HG02973 (cell line): Measurements from ENCODE around the gene GP1BA.

ENCODE experiments used
- ATAC-seq: cut with Tn5 transposase; IDR thresholded peaks from one replicate; pipeline ENCODE4 v1.9.1; 2021; ENCODE audit warnings: moderate library complexity; ENCODE audit not compliant: unreplicated experiment

GP1BA gene

DNA sequence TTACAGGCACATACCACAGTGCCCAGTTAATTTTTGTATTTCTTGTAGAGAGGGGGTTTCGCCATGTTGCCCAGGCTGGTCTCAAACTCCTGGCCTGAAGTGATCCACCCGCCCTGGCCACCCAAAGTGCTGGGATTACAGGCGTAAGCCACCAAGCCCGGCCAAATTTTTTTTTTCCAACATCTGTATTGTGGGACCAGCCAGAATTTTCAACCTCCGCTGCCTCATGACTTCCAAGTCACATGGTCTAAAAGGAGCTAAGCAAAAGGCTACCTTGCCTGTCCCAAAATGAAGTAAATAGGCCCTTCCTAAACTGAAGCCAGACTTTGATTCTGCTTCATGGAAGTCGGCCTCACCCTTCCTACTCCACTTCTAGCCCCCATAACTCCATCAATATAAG, 39.7 kb downstream of the GP1BA start:
- no peak for ATAC-seq

DNA sequence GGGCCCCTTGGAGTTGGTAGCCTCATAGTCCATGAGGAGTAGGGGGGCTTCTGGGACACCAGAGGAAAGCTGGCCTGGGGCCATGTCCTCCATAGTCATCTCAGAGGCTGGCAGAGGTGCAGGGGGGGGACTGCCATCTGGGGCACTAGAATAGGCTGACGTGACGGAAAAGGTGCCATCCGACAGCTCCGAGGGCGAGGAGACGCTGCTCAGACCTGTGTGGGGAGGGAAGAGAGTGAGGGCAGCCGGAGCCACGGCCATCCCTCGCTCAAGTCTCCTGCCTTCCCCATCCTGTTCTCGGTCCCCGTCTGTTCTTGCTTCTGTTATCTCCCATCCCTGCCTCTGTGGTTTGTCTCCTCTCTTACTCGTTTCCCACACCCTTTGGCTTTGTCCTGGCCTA, 40.2 kb downstream of the GP1BA start:
- no peak for ATAC-seq

- no peak for ATAC-seq
These were observed 40.7 kb downstream of the GP1BA start for GRCh38 chr17:4972752-4973151.

DNA sequence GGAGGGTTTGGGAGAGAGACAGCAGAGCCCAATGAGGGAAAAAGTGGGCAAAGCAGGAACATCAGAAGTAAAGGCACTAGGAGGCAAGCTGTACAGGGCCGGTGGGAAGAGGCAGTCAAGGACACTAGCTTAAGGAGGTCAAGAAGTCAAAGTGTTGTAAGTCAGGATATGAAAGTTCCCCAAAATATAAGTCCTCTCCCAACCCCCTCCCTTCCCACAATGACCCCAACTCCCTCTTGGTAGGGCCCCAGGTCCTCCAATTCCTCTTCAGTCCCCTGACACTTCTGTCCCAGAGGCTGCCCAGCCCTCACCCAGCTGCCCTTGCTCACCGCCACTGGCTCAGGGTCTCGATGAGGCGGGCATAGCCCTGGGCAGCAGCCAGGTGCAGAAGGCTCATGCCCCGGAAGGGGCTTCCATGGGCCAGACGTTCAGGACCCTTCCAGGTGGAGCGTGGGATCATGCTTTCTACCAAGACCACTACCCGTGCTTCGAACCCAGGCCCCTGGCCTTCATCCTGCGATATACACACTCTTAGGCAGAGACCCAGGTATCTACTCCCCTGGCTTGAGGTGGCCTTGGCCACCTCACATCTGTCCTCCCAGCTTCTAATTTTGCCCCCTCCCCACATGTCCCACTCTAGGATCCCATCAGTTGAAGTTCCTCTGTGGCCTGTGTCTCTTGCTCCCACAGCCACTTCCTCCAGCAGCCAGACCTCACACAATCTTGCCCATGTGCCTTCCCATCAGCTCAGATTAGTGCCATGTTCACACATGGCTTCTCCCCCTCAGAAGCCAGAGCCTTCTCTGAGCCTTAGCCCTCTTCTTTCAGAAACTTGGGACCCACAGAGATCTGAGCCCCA, 41.4 kb downstream of the GP1BA start:
- ATAC-seq = no peak

DNA sequence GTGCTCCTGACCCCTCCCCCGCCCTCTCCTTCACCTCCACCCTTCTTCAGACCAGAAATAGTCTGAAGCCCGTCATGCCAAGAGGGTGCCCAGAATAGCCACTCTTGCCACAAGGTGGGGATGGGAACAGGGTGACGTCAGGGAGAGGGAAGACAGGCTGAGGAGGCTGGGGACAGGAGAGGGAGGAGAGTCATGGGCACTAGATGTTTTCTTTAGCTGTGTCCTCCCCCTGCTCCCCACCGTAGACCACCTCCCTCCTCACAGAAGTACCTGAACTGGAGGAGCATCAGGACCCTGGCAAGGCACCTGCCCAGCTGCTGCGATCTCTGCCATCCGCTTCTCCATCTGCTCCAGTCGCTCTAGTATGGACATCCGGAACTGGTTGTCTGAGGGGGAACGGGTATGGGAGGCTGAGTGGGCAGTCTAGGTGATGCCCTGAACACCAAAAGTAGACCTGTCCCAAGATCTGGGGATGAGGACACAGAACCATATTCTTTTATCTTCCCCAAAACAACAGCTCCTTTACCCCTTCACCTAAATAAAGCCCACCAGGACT, 42.1 kb downstream of the GP1BA start:
- no peak for ATAC-seq

DNA sequence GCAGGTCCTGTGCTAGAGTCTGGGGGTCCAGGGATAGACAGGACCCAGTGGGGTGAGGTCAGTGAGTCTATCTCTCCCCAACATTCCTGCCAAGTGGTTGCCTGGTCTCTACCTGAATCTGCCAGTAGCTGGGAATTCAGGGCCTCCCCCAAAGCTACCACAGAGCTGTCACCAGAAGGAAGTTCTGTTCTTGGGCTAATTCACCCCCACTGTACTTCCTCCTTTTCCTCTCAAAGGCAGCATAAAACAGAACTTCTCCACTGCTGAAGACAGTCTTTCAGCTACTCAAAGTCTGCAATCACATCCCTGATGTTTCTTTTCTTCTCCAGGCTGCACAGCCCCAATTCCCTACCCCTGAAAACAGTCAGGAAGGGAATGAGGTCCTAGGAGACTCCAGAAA, 46.6 kb downstream of the GP1BA start:
- ATAC-seq = no peak

DNA sequence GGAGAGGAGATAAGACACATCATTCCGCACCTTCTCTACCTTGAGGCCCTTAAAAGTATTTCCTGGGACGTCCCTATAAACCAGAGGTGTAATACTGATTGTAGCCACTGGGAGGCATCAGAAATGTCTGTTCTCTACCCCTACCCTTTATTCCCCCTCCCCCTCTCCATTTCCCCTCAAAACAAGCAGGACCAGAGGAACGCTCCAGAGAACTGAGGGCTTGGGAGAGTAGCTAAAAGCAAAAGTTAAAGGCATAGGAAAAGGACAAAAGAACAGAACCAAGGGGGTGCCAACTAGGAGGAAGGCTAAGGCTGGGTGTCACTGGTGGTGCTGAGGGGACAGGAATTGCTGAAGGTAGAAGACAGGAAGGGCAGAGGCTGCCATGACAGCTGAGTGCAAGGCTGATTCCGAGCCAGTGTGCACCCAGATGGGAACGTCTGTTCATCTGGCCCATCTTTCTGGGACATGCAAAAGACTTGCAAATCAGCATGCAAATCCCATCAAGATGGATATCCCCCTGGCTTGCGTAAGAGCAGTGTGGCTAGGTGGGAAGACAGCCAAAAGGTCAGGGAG, 48.7 kb downstream of the GP1BA start:
- ATAC-seq = no peak

GRCh38 chr17:4982305-4982704, 50.2 kb downstream of the GP1BA start:
- no peak for ATAC-seq
